ENCODE measurements around the gene PKLR.
"Not testable (repeated sequence)": the region's sequence is repeated elsewhere in the genome, so short reads cannot be mapped to it uniquely, and the experiment has no call there.

The PKLR gene

DNA sequence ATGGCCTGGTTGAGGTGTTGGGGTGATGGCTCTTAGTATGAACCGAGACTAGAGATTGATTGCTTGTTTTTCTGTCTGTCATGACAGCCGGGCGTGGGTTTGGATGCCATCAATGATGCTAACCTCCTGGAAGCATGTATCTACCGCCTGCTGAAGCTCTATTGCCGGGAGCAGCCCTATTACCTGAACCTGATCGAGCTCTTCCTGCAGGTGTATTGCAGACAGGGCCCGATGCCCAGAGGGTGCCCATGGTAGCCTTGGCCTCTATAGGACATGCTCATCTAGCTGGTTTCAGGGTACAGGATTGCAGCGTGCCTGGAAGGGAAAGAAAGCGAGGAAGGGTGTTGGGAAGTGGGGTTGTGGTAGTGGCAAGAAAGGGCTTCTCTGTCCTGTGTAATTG lies 16.8 kb upstream of the PKLR start:
- no peak for DNase-seq (ENCODE audit: low read depth in 3 of 3, low spot score in 1 of 3)

DNA sequence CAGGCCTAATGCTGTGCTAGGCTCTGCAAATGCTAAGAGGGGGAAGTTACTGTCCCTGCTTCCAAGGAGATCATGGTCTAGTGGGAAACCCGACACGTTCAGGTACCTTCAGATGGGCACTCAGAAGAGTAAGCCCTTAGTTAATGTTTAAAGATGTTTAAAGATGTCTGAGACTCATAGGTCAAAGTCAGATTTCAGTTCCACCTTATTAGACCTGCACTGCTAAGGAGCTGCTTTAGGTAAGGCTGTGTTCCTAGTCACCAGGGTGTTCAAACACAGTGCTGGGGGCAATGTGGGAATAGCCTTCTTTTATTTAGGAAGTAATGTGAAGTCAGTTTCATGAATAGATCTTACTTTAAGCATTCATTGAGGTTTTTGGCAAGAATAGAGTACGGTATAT lies 15.7 kb upstream of the PKLR start:
- DNase-seq (ENCODE audit: low read depth in 3 of 3, low spot score in 1 of 3) = no peak

DNA sequence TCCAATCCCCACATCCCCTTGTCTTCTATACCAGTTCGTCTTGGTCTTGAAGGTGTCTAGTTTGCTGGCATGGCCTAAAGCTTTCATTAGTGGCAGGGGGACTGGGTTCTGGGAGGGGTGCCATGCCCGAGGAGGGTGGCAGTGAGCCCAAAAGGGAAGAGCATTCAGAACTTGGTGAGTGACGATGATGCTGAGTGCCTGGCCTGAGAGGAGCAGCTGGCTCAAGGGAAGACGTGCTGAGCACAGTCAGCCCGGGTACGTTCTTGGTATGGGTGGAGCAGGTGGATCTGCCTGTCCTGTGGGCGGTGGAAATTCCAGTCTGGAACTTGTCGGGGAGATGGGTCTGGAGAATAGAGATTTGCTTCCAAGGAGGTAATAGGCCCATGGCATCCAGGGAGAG lies 12.0 kb upstream of the PKLR start:
- no peak for DNase-seq (ENCODE audit: low read depth in 3 of 3, low spot score in 1 of 3)

DNA sequence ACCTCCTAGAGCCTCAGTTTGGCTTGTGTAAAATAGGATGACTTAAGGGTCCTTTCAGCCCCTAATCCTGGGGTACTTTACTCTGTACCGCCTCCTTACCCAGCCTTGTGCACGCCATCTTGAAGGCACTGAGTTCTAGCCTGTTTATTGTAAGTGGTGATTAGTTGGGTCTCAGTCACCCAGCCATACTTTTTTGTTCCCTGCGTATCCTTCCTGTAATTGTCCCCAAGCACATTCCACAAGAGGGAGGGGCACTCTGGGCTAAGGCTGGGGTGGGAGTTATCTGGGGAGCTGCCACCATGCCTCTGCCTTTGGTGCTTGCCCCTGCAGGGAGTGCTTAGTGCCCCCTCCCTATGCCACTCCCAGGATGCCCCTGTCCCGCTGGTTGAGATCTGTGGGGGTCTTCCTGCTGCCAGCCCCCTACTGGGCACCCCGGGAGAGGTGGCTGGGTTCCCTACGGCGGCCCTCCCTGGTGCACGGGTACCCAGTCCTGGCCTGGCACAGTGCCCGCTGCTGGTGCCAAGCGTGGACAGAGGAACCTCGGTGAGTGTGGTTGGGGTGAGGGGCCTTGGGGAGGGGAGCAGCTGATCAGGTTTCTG lies 8.3 kb upstream of the PKLR start:
- no peak for DNase-seq (ENCODE audit: low read depth in 3 of 3, low spot score in 1 of 3)

DNA sequence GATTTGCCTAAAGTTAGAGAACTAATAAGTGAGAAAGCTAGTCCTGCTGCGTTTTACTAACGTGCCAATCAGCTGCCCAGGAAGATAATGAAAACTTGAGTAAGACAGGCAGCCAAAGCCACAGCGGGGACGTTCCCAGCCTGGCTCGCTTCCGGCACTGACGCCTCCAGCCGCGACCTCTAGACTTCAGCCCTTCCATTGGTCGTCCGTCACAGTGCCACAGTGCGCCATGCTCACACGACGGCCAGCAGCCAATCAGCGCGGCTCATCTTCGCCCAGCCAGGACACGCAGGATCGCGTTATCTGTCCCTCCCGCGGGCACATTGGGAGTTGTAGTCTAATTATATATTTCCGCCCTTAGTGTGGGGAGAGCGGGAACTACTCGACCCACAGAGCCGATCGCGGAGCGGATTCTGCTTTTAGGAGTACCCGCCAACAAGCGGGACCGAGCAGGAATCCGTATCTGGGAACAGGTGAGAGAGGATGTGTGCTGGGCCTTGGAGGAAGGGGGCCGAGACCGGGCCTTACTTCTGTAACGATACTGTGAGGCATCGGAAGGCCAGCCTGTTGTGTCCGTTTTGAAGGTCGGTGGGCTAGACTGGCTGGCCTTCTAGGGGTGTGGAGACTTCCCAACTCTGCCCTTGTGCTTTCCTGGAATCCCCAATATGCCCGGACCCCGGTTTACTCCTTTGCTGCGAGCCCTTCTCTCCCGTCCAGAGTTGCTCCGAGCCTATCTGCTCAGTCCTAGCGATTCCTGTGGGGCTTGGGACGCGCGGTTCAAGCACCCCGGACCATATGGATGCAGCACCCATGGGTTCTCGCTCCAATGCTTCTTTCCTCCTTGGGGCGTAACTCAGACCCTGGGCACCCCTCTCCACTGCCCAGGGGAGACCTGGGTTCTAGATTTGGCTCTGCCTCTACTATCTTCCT lies 7.5 kb upstream of the PKLR start, which contains the start of gene FDPS:
TSS of gene FDPS (plus strand) at position 374 of the 930 bp plus-strand sequence. CDS start 924 bp downstream, outside the sequence.
- DNase-seq (ENCODE audit: low read depth in 3 of 3, low spot score in 1 of 3) = peak; percentile 82 to 94 (median 92)

DNA sequence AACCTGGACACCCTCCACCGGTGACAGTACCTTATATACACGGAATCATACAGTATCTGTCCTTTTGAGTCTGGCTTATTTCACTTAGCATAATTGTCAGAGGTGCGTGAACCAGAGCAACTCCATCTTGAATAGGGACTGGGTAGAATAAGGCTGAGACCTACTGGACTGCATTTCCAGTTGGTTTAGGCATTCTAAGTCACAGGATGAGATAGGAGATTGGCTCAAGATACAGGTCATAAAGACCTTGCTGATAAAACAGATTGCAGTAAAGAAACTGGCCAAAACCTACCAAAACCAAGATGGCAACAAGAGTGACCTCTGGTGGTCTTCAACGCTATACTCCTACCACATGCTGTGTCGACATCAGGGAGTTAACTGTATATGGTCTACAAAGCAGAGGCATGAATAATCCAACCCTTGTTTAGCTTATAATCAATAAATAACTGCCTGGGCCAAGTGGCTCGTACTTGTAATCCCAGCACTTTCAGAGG lies 6.1 kb upstream of the PKLR start:
- DNase-seq (ENCODE audit: low read depth in 3 of 3, low spot score in 1 of 3) = no peak

DNA sequence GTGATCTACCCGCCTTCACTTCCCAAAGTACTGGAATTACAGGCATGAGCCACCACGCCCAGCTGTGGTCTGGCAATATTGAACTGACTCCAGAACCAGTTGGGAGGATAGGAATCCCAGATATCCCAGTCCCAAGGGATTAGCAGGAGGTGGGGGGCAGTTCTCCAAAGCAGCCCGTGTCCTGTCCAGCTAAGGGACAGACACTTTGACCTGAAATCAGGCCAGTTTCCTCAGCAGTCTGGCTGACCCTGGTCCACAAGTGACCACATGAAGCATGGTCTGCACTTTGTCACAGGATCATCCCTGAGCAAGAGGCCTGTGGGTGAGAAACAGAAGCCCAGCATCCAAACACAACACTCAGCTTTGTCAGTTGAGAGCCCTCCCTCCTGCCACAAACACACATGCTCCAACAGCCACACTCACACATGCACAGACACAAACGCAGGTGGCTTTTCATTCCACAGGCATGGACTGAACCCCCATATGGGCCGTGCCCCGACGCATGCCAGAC lies 4.7 kb upstream of the PKLR start:
- no peak for DNase-seq (ENCODE audit: low read depth in 3 of 3, low spot score in 1 of 3)

DNA sequence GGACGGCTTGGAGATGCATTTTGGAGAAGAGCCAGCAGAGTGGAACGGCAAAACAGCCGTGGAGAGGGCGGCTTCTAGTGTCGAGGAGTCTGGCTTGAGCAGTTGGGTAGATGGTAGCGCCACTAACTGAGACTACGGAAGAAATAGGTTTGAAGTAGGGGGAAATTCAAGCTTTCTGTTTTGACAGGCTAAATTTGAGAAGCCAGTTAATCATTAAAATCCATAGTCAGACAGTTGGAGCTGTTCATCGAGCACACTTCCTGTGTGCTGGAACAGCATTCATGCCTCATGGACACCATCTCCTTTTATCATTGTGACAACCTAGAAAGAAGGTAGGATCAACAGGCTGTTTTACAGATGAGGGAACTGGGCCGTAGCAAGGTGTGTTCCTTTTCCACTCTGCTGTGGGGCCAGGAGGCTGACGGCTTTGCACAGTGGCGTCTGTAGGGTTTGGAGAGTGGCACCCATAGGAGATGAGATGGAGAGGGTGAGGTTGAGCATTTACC lies 3.4 kb upstream of the PKLR start:
- no peak for DNase-seq (ENCODE audit: low read depth in 3 of 3, low spot score in 1 of 3)

DNA sequence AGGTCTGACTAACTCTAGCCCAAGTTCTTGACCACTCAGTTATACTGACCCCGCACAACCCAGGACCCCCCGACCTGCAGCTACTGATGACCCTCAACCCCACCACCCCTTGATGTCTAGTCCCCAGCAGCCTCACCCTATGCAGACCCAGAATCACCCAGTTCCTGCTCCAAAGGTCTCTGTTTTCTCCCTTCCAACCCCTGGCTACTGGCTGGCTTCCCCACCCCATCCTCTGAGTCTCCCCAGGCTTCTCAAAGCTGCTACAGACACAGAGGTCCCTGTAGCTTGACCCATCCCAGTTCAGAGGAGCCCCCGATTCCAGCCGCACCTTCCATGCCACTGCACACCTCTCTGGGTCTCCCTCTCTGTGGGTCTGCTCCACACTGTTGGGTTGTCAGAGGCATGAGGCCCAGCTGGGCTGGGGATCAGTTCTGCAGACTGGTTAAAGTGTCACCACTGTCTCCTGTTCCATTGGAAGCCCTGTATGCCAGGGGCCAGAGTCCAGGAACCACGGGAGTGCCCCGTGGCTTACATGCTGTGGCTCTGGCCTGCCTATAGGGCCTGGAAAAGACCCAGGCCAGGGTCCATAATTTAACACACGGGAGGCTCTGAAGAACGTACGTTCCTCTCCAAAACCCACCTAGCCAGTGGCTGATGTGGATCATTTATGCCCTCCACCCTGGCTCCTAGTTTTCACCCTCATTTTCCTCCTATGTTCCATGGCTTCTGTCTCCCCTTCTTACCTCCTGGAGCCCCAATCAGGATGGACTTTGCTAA lies 497 bp downstream of the PKLR start:
- DNase-seq (ENCODE audit: low read depth in 3 of 3, low spot score in 1 of 3) = no peak

DNA sequence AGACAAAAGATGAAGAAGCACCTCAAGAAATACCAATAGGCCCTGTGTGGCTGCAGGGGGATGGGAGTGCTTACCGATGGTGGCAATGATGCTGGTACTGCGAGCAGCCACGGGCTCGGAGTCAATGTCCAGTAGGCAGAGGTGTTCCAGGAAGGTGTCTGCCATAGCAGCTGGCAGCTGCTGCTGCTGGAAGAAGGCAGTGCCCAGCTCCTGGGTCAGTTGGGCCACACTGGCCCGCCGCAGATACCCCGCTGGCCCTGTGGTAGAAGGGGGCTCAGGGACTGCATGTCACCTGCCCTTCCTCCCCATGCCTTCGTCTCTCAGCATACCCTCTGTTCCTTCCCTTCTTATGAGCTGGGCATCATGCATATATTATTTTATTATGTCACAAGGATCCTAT lies 1.2 kb downstream of the PKLR start:
- no peak for DNase-seq (ENCODE audit: low read depth in 3 of 3, low spot score in 1 of 3)

DNA sequence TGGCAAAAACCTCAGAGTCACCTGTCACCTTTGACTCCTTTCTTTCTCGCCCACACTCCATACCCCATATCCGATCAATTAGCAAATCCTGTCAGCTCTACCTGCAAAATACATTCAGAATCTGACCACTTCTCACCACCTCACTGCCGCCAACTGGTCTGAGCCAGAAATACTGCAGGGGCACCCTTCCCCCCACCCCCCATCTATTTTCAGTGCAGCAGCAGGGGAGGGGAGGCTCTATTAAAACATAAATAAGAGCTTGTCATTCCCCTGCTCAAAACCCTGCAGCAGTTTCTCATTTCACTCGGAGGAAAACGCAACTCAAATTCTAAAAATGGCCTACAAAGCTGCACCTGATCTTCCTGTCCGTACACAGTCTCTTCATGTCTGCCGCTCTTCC lies 3.9 kb downstream of the PKLR start:
- DNase-seq (ENCODE audit: low read depth in 3 of 3, low spot score in 1 of 3) = no peak

DNA sequence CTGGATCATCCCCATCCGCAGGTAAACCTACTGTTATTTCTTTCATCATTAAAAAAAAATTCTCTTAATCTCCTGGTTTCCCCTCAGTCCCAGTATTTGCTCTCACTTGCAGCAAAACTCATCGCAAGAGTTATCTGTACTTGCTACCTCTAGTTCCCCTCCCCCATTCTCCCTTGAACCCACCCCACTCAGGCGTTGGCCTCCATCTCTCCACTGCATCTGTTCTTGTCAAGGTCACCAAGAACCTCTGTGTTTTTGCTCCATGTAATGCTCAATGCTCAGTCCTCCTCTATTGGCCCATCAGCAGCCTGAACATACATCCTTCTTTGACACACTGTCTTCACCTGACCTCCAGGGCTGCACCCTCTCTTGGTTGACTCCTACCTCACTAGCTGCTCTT lies 4.6 kb downstream of the PKLR start:
- no peak for DNase-seq (ENCODE audit: low read depth in 3 of 3, low spot score in 1 of 3)

DNA sequence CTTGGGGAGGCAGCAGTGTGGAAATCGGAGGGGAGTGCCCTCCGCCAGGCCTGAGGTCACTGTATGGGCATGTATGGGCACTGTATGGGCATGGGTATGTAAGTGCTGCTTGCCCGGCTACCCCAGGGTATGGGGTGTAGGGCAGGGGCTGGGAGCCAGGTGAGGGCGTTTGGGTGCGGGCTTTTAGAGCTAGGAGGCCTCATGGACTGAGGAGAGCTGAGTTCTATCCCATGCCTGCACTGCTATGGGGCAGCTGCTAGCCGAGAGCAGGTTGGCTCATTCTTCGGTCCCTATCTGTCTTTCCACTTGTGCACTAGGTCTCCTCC lies 5.3 kb downstream of the PKLR start:
- no peak for DNase-seq (ENCODE audit: low read depth in 3 of 3, low spot score in 1 of 3)

DNA sequence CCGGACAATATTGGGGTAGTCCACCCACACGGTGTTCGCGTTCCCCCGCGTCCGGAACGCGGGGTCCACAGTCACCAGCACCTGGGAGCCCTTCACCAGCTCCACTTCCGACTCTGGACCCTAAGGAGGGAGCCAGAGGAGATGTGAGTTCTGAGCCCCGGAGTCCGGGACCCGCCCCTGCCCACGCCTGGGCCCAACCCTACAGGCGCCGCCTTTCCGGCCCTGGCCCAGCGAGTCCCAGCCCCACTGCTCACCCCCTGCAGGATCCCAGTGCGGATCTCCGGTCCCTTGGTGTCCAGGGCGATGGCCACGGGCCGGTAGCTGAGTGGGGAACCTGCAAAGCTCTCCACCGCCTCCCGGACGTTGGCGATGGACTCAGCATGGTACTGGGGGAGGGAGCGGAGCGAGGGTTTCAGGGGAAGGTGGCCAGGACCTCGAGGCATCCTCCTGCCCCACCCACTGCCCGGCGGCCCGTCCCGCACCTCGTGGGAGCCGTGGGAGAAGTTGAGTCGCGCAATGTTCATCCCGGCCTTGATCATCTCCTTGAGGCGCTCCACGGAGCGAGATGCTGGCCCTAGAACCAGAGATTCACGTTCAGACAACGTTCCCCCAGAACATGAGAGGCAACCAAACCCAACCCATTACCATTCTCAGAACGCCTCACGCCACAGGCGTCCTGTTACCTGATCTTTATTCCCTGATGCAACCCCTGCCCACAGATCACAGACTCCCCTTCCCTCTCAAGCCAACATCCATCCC lies 5.9 kb downstream of the PKLR start:
- DNase-seq (ENCODE audit: low read depth in 3 of 3, low spot score in 1 of 3) = no peak

DNA sequence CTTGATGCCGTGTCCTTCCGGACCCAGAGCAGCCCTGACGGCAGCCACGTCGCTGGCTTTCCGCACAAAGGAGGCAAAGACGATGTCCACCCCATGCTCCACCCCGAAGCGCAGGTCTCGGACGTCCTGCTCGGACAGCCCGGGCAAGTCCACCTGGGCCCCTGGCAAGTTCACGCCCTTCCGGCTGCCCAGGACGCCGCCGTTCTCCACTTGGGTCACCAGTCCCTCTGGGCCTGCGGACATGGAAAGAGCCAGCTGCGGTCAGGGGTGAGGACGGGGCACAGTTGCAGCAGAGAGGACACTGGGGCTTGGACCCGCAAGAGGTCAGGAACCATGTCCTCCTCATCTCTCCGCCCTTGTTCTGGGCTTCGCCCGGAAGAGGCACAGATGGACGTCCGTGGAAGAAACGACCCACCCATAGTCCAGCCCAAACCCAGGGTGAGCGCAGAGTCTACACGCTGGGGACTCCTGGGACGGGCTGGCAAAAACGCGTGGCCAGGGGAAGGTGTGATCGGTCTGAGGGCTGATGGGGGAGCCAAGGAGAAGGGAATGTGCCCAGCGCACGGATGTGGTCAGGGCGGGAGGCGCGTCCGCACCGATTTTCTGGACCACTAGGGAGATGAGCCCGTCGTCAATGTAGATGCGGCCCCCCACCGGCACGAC lies 6.6 kb downstream of the PKLR start:
- no peak for DNase-seq (ENCODE audit: low read depth in 3 of 3, low spot score in 1 of 3)

DNA sequence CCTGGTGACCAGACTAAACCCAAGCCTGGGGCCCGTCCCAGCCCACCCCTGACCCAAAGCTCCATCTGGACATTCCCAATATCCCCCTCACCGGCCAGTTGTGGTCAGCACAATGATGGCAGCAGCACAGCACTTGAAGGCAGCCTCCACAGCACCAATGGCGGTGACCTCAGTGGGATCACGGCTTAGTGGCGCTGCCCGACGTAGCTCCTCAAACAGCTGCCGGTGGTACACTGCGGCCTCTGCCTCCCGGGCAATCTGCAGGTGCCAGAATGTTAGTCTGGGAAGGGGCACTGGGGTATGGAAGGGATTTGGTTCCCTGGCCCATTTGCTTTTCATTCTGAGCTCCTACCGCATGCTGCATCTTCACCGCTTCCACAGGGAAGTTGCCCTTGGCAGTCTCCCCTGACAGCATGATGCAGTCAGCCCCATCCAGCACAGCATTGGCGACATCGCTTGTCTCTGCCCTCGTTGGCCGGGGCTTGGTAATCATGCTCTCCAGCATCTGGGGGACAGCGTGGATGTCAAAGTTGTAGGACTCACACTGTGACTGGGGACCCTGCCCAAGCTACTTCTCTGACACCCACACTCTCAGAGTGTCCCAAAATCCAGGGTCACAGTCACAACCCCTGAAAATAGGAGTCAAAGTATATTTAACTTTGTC lies 8.0 kb downstream of the PKLR start:
- no peak for DNase-seq (ENCODE audit: low read depth in 3 of 3, low spot score in 1 of 3)

DNA sequence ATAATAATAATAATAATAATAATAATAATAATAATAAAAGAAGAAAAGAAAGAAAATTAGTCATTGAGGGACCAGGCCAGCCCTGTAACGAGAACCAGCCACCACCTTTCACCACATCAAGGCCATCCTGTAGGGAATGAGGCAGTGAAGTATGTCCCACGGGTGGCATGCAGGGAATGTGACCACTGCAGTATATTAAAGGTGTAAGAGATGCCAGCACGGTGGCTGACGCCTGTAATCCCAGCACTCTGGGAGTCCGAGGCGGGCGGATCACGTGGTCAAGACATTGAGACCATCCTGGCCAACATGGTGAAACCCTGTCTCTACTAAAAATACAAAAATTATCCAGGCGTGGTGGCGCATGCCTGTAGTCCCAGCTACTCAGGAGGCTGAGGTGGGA lies 10.2 kb downstream of the PKLR start:
- DNase-seq (ENCODE audit: low read depth in 3 of 3, low spot score in 1 of 3) = not testable (repeated sequence)

DNA sequence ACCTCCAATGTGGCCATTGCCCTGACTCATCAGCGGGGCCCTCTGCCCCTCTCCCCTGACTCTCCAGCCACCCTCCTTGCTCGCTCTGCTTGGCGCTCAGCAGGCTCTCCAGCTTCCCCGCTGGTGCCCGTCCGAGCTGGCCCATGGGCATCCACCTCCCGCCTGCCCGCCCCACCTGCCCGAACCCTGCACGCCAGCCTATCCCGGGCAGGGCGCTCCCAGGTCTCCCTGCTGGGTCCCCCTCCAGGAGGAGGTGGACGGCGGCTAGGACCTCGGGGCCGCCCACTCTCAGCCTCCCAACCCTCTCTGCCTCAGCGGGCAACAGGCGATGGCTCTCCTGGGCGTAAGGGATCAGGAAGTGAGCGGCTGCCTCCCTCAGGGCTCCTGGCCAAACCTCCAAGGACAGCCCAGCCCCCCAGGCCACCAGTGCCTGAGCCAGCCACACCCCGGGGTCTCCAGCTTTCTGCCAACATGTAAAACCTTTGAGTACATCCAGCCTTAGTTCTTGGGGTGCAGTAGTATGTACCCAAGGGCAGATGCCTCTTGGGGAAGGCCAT lies 13.2 kb downstream of the PKLR start:
- DNase-seq (ENCODE audit: low read depth in 3 of 3, low spot score in 1 of 3) = no peak

DNA sequence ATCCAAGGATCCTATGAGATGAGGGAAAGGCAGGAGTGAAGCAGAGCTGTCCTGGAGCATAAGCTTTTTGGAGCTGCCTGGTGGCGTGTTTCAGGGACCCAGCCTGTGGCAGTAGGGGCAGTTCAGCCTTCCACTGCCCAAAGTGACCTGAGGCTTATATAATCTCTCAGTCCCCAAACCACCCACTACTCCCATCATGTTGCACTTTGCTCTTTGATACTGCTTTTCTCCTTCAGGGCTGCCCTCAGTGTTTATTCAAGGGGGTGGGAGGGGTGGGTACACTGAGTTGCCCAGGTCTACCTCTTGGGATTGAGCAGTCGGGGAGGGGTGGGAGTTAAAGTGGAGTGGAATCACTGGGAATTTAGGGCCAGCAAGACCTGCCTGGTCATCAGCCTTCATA lies 14.7 kb downstream of the PKLR start:
- DNase-seq (ENCODE audit: low read depth in 3 of 3, low spot score in 1 of 3) = no peak
